ENCODE results near the gene C1QTNF8. TPM values are rescaled to one million over a fixed set of nuclear protein-coding genes. Genes with fewer than 3 reads are reported as not detected.

The C1QTNF8 gene
- total RNA-seq, 1 donor from 2014 or later: not detected

DNA sequence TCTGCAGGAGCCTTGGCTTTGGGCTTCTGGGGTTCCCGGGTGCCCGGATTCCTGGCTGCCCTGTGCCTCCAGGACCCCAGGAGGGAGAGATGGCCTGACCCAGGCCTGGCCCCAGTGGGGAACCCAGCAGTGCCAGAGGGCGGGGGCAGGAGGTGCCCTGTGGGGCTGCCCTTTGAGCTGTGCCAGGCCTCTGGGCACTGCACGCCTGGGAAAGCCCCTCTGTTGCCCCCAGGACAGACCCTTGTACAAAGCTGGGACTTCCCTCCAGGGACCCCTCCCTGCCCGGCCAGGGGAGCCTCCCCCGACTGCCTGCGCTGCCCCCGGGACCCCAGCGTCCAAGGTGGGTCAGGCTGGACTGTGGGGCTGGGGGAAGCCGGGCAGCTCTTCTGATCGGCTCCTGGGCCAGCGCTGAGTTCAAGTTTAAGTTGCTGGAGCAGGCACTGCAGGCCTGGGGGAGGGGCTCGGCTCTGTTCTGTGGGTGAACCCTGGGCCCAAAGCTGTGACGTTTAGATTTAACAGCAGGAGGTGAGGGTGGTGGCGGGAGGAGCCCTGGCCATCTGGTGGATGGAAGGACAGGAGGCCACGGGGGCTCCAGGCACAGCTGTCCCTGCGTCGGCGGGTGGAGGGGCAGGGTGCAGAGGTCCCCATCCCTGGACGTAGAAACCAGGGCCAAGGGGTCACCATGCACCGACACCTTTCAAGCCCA lies 27.6 kb upstream of the C1QTNF8 start:
- Histone ChIP-seq H3K27me3 (ENCODE audit: insufficient read depth, low read length) (no peaks in the 10 kb centered on the region), H4K20me1 (ENCODE audit: insufficient read depth, low read length) (no peaks in the 10 kb centered on the region), H3K4me2 (ENCODE audit: low read length) (no peak overlapping the region), H2AFZ (ENCODE audit: low read depth, low read length) (no peak overlapping the region), H3K9me3 (ENCODE audit: insufficient read depth, low read depth, low read length) (no peaks in the 10 kb centered on the region), H3K27ac (ENCODE audit: low read depth, low read length) (no peak overlapping the region), H3K9ac (ENCODE audit: low read length) (no peak overlapping the region), H3K36me3 (ENCODE audit: insufficient read depth, low read length) (no peaks in the 10 kb centered on the region), H3K4me1 (ENCODE audit: insufficient read depth, low read length) (no peaks in the 10 kb centered on the region), H3K79me2 (ENCODE audit: insufficient read depth, low read length) (no peaks in the 10 kb centered on the region), H3K4me3 (ENCODE audit: insufficient read depth, low read depth, low read length) (no peak overlapping the region)
- TF ChIP-seq EZH2 (IDR thresholded peaks at IDR 0.05; ENCODE audit: insufficient read depth, low read length): no peak
- TF ChIP-seq, protein P1, sequence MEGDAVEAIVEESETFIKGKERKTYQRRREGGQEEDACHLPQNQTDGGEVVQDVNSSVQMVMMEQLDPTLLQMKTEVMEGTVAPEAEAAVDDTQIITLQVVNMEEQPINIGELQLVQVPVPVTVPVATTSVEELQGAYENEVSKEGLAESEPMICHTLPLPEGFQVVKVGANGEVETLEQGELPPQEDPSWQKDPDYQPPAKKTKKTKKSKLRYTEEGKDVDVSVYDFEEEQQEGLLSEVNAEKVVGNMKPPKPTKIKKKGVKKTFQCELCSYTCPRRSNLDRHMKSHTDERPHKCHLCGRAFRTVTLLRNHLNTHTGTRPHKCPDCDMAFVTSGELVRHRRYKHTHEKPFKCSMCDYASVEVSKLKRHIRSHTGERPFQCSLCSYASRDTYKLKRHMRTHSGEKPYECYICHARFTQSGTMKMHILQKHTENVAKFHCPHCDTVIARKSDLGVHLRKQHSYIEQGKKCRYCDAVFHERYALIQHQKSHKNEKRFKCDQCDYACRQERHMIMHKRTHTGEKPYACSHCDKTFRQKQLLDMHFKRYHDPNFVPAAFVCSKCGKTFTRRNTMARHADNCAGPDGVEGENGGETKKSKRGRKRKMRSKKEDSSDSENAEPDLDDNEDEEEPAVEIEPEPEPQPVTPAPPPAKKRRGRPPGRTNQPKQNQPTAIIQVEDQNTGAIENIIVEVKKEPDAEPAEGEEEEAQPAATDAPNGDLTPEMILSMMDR (IDR thresholded peaks at IDR 0.05; ENCODE audit: insufficient read depth, low read depth, low read length): no peak
- no peak for FAIRE-seq
- DNase-seq (ENCODE audit: low read depth): no peak
- H3K27ac Mint-ChIP-seq (ENCODE audit: unreplicated experiment): no peak overlapping the region
- H3K9me3 Mint-ChIP-seq (ENCODE audit: unreplicated experiment): no peaks in the 10 kb centered on the region
- H3K36me3 Mint-ChIP-seq (ENCODE audit: low read depth, unreplicated experiment): no peaks in the 10 kb centered on the region
- peaks cover 11% of the 10 kb centered on the region for H3K27me3 Mint-ChIP-seq (ENCODE audit: low read depth, unreplicated experiment)
- no peak overlapping the region for H3K4me3 Mint-ChIP-seq (ENCODE audit: unreplicated experiment)
- H3K4me1 Mint-ChIP-seq (ENCODE audit: low read depth, unreplicated experiment): no peaks in the 10 kb centered on the region

DNA sequence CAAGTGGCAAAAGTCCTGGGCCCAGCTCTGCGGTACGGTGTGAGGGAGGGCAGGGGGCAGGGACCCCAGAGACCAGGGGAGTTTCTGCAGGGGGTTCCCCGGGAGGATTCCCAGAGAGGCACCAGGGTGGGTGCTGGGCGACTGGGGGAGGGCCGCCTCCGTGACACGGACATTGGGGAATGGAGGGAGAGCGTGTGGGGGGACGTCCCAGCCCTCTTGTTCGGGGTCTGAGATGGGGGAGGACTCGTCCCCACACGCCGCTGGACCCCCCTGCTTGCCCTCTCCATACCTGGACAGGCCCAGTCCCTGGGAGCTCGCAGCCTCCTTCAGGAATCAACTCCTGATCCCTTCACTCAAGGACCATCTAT lies 26.3 kb upstream of the C1QTNF8 start:
- Histone ChIP-seq H3K4me2 (ENCODE audit: low read length) (no peak overlapping the region), H3K27me3 (ENCODE audit: insufficient read depth, low read length) (no peaks in the 10 kb centered on the region), H3K9ac (ENCODE audit: low read length) (no peak overlapping the region), H3K9me3 (ENCODE audit: insufficient read depth, low read depth, low read length) (no peaks in the 10 kb centered on the region), H3K27ac (ENCODE audit: low read depth, low read length) (no peak overlapping the region), H4K20me1 (ENCODE audit: insufficient read depth, low read length) (no peaks in the 10 kb centered on the region), H3K4me3 (ENCODE audit: insufficient read depth, low read depth, low read length) (no peak overlapping the region), H3K36me3 (ENCODE audit: insufficient read depth, low read length) (no peaks in the 10 kb centered on the region), H3K4me1 (ENCODE audit: insufficient read depth, low read length) (no peaks in the 10 kb centered on the region), H3K79me2 (ENCODE audit: insufficient read depth, low read length) (no peaks in the 10 kb centered on the region), H2AFZ (ENCODE audit: low read depth, low read length) (no peak overlapping the region)
- peaks cover 13% of the 10 kb centered on the region for H3K27me3 Mint-ChIP-seq (ENCODE audit: low read depth, unreplicated experiment)
- H3K4me1 Mint-ChIP-seq (ENCODE audit: low read depth, unreplicated experiment): no peaks in the 10 kb centered on the region
- no peaks in the 10 kb centered on the region for H3K9me3 Mint-ChIP-seq (ENCODE audit: unreplicated experiment)
- H3K4me3 Mint-ChIP-seq (ENCODE audit: unreplicated experiment): no peak overlapping the region
- H3K27ac Mint-ChIP-seq (ENCODE audit: unreplicated experiment): no peak overlapping the region
- DNase-seq (ENCODE audit: low read depth) (no peak), FAIRE-seq (no peak)
- TF ChIP-seq, protein P1 (IDR thresholded peaks at IDR 0.05; ENCODE audit: insufficient read depth, low read depth, low read length): no peak
- TF ChIP-seq EZH2 (IDR thresholded peaks at IDR 0.05; ENCODE audit: insufficient read depth, low read length): no peak
- no peaks in the 10 kb centered on the region for H3K36me3 Mint-ChIP-seq (ENCODE audit: low read depth, unreplicated experiment)

All from astrocyte (in vitro differentiated cells and primary cell).